ENCODE data around the gene ZNF439.
"Not testable (repeated sequence)": the region's sequence is repeated elsewhere in the genome, so short reads cannot be mapped to it uniquely, and the experiment has no call there.

Gene ZNF439

DNA sequence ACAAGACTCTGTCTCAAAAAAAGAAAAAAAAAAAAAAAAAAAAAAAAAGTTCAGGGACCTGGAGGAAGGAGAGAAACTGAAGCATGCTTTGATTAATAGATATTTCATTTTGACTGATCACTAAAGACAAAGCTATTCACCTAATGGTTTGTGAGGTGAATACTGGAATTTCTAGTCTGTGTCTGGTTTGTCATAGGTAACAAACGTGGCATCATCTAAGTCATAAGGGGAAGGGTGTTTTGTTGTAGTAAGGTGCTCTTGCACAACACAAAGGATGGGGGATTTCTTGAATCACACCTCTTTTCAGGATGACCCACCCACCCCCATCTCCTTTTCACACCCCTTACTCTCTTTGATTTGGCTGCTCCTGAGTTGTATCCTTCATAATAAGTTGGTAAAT lies 25.2 kb downstream of the ZNF439 start:
- Histone ChIP-seq H3K36me3 (ENCODE audit: insufficient read depth, low read length) (peaks cover 4% of the 10 kb centered on the region), H3K27me3 (ENCODE audit: control insufficient read depth in 1 of 2, insufficient read depth in 2 of 2, low read length in 2 of 2) (no peaks in the 10 kb centered on the region), H3K9me3 (ENCODE audit: low read length) (peaks cover 4% of the 10 kb centered on the region), H3K4me1 (ENCODE audit: insufficient read depth, low read length) (no peaks in the 10 kb centered on the region), H3K9ac (ENCODE audit: low read length) (no peak overlapping the region), H3K4me3 (ENCODE audit: low read depth in 1 of 2, low read length in 2 of 2) (no peak overlapping the region), H3K27ac (ENCODE audit: low read depth, low read length) (no peak overlapping the region)

GRCh38 chr19:11879687-11880266 lies 31.3 kb downstream of the ZNF439 start:
- H3K27ac ChIP-seq (ENCODE audit: low read depth, low read length); H3K4me1 ChIP-seq (ENCODE audit: insufficient read depth, low read length); H3K9ac ChIP-seq (ENCODE audit: low read length); H3K36me3 ChIP-seq (ENCODE audit: insufficient read depth, low read length); H3K9me3 ChIP-seq (ENCODE audit: low read length); H3K27me3 ChIP-seq (ENCODE audit: control insufficient read depth in 1 of 2, insufficient read depth in 2 of 2, low read length in 2 of 2); H3K4me3 ChIP-seq (ENCODE audit: low read depth in 1 of 2, low read length in 2 of 2): not testable (repeated sequence)

- Histone ChIP-seq H3K4me1 (ENCODE audit: insufficient read depth, low read length) (peaks cover 7% of the 10 kb centered on the region), H3K27ac (ENCODE audit: low read depth, low read length) (no peak overlapping the region), H3K36me3 (ENCODE audit: insufficient read depth, low read length) (no peaks in the 10 kb centered on the region), H3K9ac (ENCODE audit: low read length) (no peak overlapping the region), H3K27me3 (ENCODE audit: control insufficient read depth in 1 of 2, insufficient read depth in 2 of 2, low read length in 2 of 2) (no peaks in the 10 kb centered on the region), H3K9me3 (ENCODE audit: low read length) (no peaks in the 10 kb centered on the region), H3K4me3 (ENCODE audit: low read depth in 1 of 2, low read length in 2 of 2) (peak overlapping the region in 1 of 2 donors; percentile 33)
These were observed 32.1 kb downstream of the ZNF439 start for GRCh38 chr19:11880598-11880997.

GRCh38 chr19:11881151-11881800 lies 32.8 kb downstream of the ZNF439 start:
- peak overlapping the region in 1 of 2 donors; percentile 33 for H3K4me3 ChIP-seq (ENCODE audit: low read depth in 1 of 2, low read length in 2 of 2)
- H3K27me3 ChIP-seq (ENCODE audit: control insufficient read depth in 1 of 2, insufficient read depth in 2 of 2, low read length in 2 of 2): no peaks in the 10 kb centered on the region
- no peaks in the 10 kb centered on the region for H3K9me3 ChIP-seq (ENCODE audit: low read length)
- peaks cover 7% of the 10 kb centered on the region for H3K4me1 ChIP-seq (ENCODE audit: insufficient read depth, low read length)
- H3K36me3 ChIP-seq (ENCODE audit: insufficient read depth, low read length): no peaks in the 10 kb centered on the region
- no peak overlapping the region for H3K27ac ChIP-seq (ENCODE audit: low read depth, low read length)
- H3K9ac ChIP-seq (ENCODE audit: low read length): no peak overlapping the region

DNA sequence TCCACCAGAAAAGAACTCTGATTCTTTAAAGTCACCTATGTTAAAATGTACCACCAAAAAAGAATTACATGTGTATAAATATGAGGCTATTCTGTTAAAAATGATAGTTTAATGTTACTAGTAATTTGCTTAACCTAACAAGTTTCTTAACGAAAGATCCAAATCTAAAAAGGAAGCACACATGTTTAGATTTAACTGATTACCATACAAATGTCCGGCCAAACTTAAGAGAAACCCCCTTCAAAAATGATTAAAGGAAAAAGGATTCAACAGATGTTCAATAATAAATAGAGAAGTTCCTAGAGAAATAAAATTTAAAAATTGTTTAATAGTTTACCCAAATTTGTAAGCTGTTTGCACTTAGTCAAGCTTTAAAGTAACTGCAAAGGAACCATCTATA lies 34.1 kb downstream of the ZNF439 start:
- H3K4me1 ChIP-seq (ENCODE audit: insufficient read depth, low read length): peaks cover 7% of the 10 kb centered on the region
- H3K9me3 ChIP-seq (ENCODE audit: low read length): no peaks in the 10 kb centered on the region
- no peaks in the 10 kb centered on the region for H3K27me3 ChIP-seq (ENCODE audit: control insufficient read depth in 1 of 2, insufficient read depth in 2 of 2, low read length in 2 of 2)
- H3K9ac ChIP-seq (ENCODE audit: low read length): no peak overlapping the region
- H3K4me3 ChIP-seq (ENCODE audit: low read depth in 1 of 2, low read length in 2 of 2): no peak overlapping the region
- no peak overlapping the region for H3K27ac ChIP-seq (ENCODE audit: low read depth, low read length)
- no peaks in the 10 kb centered on the region for H3K36me3 ChIP-seq (ENCODE audit: insufficient read depth, low read length)

DNA sequence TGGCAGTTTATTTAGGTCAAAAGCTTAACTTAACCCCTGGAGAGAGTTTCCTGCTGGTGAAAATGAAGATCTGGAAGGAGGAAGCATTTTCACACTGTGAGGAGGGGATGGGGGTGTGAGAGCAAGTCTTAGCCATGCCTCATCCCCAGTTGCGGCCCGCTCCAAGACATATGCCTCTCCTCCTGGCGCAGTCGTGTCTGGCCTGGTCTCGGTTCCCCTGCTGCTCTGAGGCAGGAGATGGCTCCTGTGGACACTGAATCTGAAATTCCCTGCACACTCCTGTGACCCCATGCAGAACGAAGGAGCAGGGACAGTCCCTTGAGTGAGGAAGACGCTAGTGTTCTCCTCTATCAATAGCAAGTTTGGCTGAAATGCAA lies 38.7 kb downstream of the ZNF439 start:
- Histone ChIP-seq H3K27ac (ENCODE audit: low read depth, low read length) (peak overlapping the region; percentile 87), H3K4me3 (ENCODE audit: low read depth in 1 of 2, low read length in 2 of 2) (peak overlapping the region; percentile 72 to 88), H3K9me3 (ENCODE audit: low read length) (no peaks in the 10 kb centered on the region), H3K36me3 (ENCODE audit: insufficient read depth, low read length) (no peaks in the 10 kb centered on the region), H3K9ac (ENCODE audit: low read length) (no peak overlapping the region), H3K4me1 (ENCODE audit: insufficient read depth, low read length) (peaks cover 5% of the 10 kb centered on the region), H3K27me3 (ENCODE audit: control insufficient read depth in 1 of 2, insufficient read depth in 2 of 2, low read length in 2 of 2) (no peaks in the 10 kb centered on the region)

DNA sequence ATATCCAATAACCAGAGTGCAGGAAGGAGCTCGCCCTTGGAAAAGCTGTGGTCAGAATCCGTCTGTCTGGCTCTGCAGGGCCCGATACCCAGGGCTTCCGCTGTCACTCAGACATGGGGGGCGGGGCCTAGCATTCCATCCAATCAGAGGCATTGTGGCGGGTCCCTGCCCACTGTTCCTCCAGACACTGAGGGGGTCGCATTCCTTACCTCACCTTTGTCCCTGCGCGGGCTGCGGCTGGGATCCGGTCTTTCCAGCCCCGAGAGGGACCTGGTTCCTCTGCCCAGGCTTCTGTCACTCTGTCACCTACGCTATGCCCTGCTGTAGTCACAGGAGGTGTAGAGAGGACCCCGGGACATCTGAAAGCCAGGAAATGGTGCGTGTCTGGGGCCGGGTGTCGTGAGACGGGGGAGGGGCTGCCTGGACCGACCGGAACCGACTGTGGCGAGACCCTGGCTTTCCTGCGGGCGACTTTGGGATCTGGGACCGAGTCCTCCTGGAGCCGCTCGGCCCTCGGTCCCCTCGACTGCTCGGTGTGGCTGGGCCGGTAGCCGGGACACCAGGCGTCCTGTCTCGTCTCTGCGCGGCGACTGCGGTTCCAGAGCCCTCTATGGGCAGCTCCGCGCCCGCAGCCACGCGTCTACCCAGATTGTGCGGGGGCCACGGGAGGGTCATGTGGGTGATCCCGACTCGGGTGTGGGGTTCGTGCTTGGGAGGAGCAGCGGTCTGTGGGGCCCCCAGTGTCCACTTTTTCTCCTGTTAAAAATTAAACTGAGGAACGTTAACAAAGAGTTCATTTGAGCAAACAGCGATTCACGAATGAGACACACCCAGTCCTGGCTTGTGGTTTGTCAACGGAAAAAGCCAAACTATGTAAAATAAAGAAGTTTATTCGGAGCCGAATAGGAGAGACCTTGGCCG lies 39.3 kb downstream of the ZNF439 start, which contains the start of gene ZNF69:
Gene ZNF69 (plus strand): TSS at position 172 of the 921 bp plus-strand sequence. CDS start 142 bp downstream, at position 314.
- peak within 1 kb of the TSS; percentile 87 for H3K27ac ChIP-seq (ENCODE audit: low read depth, low read length)
- H3K9me3 ChIP-seq (ENCODE audit: low read length): no peaks in the 10 kb centered on the region
- H3K36me3 ChIP-seq (ENCODE audit: insufficient read depth, low read length): no peaks in the 10 kb centered on the region
- no peaks in the 10 kb centered on the region for H3K27me3 ChIP-seq (ENCODE audit: control insufficient read depth in 1 of 2, insufficient read depth in 2 of 2, low read length in 2 of 2)
- H3K4me3 ChIP-seq (ENCODE audit: low read depth in 1 of 2, low read length in 2 of 2): peak within 1 kb of the TSS; percentile 72 to 88
- peaks cover 5% of the 10 kb centered on the region for H3K4me1 ChIP-seq (ENCODE audit: insufficient read depth, low read length)
- H3K9ac ChIP-seq (ENCODE audit: low read length): peak within 1 kb of the TSS; percentile 84

DNA sequence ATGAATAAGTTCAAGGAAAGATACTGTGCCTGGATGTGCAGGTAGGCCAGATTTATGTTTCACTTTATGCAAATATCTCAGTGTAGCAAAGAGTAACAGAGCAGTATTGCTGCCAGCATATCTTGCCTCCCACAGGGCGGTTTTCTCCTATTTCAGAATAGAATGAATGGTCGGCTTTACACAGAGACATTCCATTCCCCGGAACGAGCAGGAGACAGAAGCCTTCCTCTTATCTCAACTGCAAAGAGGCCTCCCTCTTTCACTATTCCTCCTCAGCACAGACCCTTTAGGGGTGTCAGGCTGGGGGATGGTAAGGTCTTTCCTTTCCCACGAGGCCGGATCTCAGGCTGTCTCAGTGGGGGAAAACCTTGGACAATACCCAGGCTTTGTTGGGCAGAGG lies 41.4 kb downstream of the ZNF439 start:
- H3K9me3 ChIP-seq (ENCODE audit: low read length); H3K4me3 ChIP-seq (ENCODE audit: low read depth in 1 of 2, low read length in 2 of 2); H3K27ac ChIP-seq (ENCODE audit: low read depth, low read length); H3K36me3 ChIP-seq (ENCODE audit: insufficient read depth, low read length); H3K9ac ChIP-seq (ENCODE audit: low read length); H3K27me3 ChIP-seq (ENCODE audit: control insufficient read depth in 1 of 2, insufficient read depth in 2 of 2, low read length in 2 of 2); H3K4me1 ChIP-seq (ENCODE audit: insufficient read depth, low read length): not testable (repeated sequence)

DNA sequence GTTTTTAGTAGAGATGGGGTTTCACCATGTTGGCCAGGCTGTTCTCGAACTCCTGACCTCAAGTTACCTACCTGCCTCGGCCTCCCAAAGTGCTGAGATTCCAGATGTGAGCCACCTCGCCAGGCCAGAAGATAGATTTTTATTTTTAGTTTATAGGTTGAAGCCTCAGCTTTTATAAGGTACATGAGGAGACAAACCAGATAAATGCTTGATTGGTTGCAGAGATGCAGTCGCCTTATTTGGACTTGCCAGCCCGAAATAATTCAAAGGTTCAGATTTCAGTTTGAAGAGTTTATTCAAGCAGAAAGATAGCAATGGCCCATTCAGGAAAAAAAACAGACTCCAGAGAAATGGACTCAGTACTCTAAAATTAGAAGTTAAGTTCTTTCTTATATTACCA lies 42.1 kb downstream of the ZNF439 start:
- H3K9ac ChIP-seq (ENCODE audit: low read length): no peak overlapping the region
- H3K9me3 ChIP-seq (ENCODE audit: low read length): no peaks in the 10 kb centered on the region
- H3K4me1 ChIP-seq (ENCODE audit: insufficient read depth, low read length): peaks cover 5% of the 10 kb centered on the region
- H3K27me3 ChIP-seq (ENCODE audit: control insufficient read depth in 1 of 2, insufficient read depth in 2 of 2, low read length in 2 of 2): no peaks in the 10 kb centered on the region
- no peaks in the 10 kb centered on the region for H3K36me3 ChIP-seq (ENCODE audit: insufficient read depth, low read length)
- H3K27ac ChIP-seq (ENCODE audit: low read depth, low read length): no peak overlapping the region
- H3K4me3 ChIP-seq (ENCODE audit: low read depth in 1 of 2, low read length in 2 of 2): no peak overlapping the region

DNA sequence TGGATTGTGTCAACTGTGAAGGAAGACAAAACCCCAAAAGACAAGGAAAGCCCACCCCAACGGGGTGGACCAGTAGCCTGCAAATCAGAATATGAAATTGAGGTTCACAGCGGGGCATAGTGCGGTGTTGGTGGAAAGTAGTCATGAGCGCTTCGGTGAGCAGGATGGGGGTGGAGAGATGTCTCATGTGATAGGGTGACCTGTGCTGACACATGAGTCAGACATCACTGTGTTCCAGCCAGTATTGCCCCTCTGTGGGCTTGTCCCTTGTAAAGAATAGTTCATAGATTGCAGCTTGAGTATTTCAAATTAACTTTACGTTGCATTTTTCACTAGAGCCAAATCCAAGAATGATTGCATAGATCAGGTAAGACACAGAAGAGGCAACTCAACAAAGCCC lies 46.3 kb downstream of the ZNF439 start:
- no peak overlapping the region for H3K27ac ChIP-seq (ENCODE audit: low read depth, low read length)
- no peak overlapping the region for H3K9ac ChIP-seq (ENCODE audit: low read length)
- no peaks in the 10 kb centered on the region for H3K9me3 ChIP-seq (ENCODE audit: low read length)
- H3K4me1 ChIP-seq (ENCODE audit: insufficient read depth, low read length): no peaks in the 10 kb centered on the region
- H3K27me3 ChIP-seq (ENCODE audit: control insufficient read depth in 1 of 2, insufficient read depth in 2 of 2, low read length in 2 of 2): no peaks in the 10 kb centered on the region
- H3K4me3 ChIP-seq (ENCODE audit: low read depth in 1 of 2, low read length in 2 of 2): no peak overlapping the region
- no peaks in the 10 kb centered on the region for H3K36me3 ChIP-seq (ENCODE audit: insufficient read depth, low read length)

- H3K9me3 ChIP-seq (ENCODE audit: low read length): peaks cover 20% of the 10 kb centered on the region
- H3K4me3 ChIP-seq (ENCODE audit: low read depth in 1 of 2, low read length in 2 of 2): no peak overlapping the region
- no peak overlapping the region for H3K27ac ChIP-seq (ENCODE audit: low read depth, low read length)
These were observed 53.7 kb downstream of the ZNF439 start for GRCh38 chr19:11902228-11902627.

More at GRCh38 chr19:11902228-11902627, 53.7 kb downstream of the ZNF439 start:
- Histone ChIP-seq H3K4me1 (ENCODE audit: insufficient read depth, low read length) (no peaks in the 10 kb centered on the region), H3K9ac (ENCODE audit: low read length) (no peak overlapping the region), H3K36me3 (ENCODE audit: insufficient read depth, low read length) (peaks cover 17% of the 10 kb centered on the region), H3K27me3 (ENCODE audit: control insufficient read depth in 1 of 2, insufficient read depth in 2 of 2, low read length in 2 of 2) (no peaks in the 10 kb centered on the region)

Data from muscle layer of colon (tissue), 2 donors.